T-helper 22 cell (primary cell): ENCODE data around the gene NUDT1.

ENCODE experiments used
- DNase-seq: peaks from one replicate; pipeline ENCODE4 v3.0.0-alpha.2; 2020; ENCODE audit warnings: low read depth

The NUDT1 gene

DNA sequence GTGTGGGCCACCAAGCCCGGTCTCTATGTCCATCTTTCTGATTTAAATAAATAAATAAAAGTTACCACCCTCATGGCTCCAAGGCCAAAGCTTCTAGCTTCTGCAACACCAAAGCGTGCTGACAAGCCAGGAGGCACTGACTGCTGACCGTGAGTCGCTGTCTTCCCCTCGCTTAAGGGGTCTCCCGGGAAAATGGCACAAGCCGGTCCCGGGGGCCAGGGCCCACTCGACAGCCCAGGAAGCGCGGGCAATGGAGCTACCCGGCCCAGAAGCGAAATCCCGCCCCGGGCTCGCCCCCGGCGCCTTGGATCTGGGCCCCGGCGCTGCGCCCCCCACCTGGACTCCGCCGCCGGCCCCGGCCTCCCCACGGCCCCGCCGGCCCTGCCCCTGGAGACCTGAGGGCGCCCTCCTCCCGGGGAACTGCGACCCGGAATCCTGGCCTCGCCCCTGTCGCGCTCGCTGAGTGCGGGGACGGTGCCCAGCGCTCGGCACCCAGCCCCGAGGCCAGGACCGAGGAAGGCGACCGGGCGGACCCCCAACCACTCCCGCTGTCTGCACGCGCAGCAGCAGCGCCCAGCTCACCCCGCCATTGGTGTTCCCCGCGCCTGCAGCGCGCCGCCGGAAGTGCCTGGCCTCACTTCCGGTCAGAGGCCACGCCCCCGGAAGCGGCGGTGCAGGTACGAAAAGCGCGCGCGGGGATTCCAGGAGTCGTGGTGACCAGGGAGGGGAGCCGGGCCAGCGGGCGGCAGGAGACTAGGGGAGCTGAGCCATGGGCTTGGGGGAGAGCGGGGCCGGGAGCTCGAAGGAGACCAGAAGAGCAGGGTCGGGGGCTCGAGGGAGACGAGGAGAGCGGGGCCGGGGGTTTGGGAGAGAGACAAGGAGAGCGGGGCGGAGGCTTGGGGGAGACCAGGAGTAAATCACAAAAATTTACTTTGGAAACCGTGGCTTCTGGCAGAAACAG is at the start of gene NUDT1, which contains the start of gene MRM2:
TSS of gene NUDT1 (plus strand) at position 647 of the 961 bp plus-strand sequence. CDS start 2,349 bp downstream, outside the sequence.
TSS of gene MRM2 (minus strand) at position 626 of the 961 bp plus-strand sequence. CDS start at position 590, 36 bp downstream.
- DNase-seq, result peak; percentile 33

DNA sequence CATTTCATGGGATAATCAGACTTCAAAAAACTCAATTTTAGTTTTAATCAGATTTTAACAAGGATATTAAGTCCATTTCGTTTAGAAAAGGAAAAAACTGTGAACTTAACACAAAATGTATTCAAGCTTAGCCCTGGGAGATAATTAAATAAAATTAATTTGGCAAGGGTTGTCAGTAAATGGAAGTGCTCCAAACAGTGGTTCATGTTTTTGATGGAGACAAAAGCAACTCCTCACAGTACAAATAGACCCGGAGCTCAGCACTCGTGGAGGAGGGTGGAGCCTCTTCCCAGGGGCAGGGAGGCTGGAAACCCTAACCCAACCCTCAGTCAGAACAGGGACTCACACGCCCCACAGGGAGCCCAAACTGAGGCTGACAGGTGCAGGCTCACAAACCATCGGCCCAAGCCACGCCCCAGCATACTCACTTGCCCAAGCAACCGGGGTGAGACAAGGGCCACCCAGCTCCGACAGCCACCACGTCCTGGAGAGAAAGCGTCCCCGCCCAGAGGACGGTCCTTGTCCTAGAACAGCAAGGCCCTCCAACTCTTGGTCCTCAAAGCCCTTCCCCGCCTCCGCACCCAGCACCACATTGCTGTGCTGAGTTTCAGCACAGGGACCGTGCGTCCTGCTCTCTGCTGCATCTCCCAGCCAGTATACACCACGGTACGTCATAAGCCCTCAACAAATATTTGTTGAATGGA is 49.0 kb upstream of the NUDT1 start:
- DNase-seq, result no peak

DNA sequence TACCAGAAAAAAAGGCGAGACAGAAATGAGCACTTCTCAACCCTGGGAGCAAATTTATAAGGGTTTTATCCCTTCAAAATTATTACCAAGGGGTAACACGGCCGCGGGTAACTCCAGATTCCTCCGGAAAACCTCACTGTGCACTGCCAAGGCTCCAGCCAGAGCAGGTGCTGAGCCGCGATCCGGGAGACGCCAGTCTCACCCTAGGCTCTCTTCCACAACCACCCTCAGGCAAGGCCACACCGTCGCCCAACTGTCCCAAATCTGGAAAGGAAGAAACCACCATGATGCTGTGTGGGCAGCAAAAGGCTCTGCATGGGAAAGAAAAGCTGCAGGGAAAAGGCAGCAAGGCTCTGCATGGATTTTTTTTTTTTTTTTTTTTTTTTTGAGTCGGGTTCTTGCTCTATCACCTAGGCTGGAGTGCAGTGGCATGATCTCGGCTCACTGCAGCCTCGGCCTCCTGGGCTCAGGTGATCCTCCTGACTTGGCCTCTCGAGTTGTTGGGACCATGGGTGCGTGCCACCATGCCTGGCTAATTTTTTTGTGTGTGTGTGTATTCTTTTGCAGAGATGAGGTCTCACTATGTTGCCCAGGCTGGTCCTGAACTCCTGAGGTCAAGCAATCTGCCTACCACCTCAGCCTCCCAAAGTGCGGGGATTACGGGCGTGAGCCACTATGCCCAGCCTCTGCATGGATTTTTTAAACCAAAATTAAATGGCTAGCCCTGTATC is 48.3 kb upstream of the NUDT1 start:
- no peak for DNase-seq

DNA sequence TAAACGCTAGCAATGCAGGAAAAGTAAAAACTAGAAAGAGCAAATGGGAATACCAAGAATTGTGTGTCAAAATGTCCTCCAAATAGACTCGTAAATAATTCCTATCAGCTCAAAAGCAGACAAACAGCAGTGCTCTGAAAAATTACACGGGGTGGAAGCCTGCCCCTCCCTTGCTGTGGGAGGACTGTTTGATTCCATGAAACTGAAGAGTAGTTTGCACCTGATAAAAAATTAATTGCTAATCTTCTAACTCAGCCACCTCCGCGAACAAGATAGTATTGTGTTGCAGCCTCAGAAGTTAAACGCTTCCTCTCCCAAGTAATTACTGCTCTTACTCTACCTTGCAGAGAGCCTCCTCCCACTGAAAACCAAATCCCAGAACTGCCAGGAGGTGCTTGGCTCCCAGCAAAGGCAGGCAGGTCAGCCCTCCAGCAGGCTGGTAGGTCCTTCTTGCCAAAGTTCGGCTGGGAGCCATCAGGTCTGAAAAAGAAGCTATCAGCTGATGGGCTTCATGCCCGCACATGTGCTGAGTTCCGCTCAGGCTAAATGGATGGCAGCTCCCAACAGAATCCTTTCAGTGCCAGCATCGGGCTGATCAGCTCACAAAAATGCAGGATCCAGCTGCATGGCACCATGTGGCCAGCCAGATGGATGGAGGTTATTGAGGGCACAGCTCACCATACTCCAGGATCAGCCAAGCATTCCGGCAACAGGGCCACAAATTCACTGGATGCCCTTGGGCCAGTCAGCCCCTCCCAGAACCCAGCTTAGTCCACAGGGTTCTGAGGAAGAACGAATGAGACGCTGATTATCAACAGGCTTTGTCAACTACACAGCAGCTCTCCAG is 46.4 kb upstream of the NUDT1 start:
- no peak for DNase-seq

DNA sequence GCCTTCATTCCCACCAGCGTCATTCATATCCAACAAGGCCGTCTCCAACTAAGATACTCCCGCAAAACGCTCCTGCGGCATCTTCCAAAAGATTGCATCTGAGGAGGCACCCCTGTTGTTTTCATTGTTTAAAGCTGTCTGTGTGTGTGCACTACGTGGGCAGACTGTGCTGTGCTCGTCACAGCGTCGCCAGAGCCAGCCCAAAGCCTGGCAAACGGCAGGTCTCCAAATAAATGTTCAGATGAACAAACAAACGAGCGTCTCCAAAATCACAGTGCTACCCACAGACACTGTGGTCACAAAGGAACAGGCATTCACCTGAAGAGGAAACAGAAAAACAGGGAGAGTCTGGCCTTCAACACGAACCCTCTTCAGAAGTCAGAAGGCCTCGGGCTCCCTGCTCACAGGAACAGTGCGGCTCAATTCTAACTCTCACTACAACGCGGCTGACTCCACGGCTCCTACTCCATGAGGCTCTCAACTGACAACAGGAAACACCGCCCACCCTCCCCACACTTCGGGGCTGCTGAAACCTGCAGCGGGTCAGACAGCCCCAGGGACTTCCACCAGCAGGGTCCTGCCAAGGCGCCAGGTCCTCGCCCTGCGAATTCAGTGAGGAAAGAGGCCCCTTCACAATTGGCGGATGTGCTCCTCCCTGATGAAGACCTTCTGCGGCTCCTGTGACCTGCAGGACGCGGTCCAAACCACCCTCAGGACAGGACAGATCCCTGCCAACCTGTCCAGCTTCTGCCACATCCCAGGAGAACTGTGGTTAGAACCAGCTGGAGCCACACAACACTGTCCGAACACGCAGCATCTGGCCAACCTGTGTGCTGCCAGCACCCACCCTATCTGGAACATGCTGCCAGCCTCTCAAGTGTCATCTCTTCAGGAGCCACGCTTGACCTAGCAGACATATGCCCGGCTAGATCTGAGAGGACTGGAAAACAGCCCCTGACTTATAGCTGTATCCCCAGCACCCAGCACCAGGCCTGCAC is 45.3 kb upstream of the NUDT1 start:
- DNase-seq, result no peak

DNA sequence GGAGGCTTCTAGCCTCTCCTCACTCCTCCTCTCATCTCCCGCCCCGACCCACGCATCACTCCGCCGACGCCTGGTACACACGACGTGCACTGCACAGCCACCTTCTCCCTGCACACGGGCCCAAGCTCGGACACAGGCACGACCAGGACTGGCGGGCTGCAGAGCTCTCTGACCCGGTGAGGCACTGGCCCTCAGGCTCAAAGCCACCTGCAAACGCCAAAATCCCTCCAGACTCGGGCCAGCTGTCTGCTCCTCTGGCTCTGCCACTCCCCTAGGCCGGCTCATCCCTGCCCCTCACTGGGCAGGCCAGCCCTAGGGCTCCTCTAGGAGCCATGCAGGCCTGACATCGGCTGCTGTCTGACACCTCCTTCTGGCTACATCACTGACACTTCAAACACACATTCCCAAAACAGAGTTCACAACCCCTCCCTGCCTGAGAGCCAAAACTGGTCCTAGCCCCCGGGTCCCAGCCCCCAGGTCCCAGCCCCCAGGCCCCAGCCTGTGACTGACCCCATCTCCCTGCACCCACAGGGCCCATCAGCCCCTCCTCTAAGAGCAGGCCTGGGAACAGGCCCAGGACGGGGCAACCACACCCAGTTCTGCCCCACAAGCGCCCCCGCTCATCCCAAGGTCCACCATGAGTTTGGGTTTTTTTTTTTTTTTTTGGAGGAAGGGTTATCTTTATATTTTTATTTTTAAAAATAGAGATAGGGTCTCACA is 44.4 kb upstream of the NUDT1 start:
- DNase-seq, result no peak

DNA sequence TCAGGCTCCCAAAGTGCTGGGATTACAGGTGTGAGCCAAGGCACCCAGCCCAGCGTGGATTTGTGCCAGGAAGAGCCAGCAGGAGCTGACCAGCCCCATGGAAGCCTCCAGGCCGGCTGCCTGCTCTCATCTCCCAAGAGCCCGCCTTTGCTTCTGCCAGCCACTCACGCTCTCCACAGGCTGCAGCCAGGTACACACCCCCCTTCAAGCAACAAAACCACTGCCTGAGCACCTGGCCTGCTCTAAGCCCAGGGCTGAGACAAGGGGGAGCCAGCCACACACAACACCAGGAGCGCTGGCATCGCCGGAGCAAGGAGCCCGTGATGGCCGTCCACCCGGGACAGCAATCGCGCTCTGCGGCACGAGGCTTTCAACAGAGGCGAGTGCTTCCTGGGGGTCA is 43.8 kb upstream of the NUDT1 start:
- DNase-seq, result no peak

DNA sequence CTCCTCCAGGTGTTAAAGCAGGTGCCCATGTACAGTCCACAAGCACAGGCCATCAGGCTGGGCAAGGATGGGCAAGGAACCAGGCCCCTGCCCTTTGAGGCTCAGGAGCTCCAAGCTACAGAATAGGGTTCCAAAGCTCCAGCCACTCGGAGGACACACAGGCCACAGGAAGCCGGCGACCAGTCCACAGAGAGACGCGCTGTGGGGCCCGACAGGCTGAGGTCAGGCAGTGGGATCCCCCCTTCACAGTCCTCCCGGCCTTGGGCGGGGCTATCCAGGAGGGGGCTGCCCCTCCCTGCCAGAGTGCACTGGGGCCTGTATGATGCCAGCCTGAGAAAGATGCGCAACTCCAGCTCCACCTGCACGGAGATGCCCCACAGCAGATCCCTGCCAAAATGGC is 43.3 kb upstream of the NUDT1 start:
- DNase-seq, result no peak

DNA sequence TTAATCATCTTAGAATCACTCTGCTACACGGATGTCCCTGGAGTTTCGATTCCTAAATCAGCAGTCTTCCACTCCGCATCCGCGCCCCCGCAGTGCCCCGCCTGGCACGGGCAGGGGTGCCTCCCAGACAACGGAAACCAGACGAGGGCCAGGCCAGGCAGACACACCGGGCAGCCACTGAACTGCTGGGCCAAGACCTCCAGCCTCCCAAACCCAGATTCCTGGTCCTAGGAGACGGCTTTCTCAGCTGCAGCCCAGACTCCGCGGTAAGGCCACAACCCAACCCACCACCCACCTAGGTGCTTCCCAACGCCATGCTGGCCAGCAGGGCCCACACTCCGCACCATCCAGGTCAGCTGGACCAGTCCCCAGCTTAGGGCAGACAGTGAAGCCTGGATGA is 42.5 kb upstream of the NUDT1 start:
- DNase-seq, result no peak

DNA sequence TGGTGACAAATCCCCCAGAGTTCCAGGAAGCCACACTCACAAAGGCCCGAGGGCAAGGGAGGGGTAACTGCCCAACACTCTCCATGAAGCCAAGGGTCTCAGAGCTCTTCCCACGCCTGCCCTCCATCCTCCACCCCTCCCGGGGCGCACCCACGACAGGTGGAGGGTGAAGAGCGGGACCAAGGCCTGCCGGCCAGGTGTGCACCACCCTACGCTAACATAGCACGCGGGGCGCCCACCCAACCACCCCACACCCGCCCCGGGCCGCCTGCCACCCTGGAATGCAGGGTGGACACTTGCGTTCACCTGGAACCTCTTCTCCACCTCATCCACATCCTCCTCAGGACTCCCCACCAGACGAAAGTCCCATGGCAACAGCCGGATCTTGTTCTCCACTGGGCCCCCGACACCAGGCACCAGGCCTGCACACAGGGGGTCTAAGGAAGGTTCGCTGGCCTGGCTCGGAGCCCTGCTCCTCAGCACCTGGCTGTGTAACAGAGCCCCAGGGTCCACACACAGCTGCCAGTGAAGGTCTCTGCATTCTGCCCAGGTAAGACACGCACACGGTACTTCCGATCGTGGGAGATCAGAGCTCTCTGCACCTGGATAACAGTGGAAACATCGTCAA is 42.0 kb upstream of the NUDT1 start:
- DNase-seq, result no peak

DNA sequence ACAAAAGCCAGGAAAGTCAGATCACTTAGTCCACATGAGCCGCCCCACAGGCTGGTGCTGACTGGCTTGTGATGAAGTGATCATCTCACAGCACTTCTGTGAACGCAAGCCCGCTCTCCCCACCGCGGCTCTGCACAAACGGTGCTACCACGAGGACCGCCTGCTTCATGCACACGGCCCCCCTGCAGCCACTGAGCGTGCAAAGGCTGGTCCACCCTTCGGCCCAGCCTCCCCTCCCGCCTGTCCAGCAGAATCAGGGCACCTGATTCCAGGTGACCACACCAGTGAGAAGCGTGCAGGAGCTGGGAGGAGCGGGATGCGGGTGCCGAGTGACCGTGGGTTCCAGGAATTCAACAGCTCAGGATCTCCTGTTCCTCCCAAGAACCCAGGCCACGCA is 41.4 kb upstream of the NUDT1 start:
- no peak for DNase-seq

DNA sequence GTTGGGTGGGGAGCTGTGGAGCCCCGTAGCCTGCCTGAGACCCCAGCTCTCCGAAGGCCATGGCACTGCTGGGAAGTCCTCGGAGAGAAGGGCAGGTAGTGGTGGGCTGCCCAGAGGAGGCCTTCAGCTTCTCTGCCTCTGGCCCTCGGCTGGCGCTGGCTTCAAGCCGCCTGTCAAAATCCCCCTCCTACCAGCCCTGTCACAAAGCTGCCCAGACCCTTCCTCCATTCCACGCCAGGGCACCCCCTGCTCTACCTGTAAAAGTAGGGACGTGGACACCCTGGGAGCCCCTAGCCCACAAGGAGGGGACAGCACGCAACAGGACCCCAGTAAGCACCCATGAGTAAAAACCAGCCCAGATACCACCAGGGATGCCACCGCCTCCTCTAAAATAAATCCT is 40.9 kb upstream of the NUDT1 start:
- DNase-seq, result no peak

DNA sequence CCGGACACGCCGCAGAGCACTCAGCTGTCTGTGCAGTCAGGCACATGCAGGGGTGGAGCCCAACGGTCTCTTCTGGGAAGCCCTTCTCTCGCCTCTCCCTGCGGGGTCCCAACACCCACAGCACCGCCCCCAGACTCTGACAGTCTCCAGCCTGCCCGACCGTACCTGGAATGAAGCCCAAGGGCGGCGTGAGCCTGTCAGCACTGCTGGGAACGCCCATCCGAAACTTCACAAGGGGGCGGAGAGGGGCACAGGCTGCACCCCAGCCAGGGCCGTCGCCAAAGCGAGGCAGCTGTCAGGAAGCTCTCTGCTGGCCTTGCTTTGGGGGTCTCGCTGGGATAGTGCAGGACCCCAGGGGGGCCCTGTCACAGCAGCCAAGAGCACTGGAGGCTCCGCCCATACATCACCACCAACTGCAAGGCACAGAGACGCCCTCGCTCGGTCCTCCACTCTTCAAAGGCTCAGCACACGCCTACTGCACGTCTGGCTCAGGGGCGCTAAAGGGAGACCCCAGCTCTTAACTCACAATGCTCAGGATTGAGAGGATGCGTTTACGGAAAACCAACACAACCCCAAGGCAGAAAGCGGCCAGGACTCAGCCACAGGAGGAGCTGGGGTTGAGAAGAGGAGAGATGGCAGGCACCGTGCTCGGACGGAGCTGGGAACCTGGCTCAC is 40.2 kb upstream of the NUDT1 start:
- DNase-seq, result no peak

DNA sequence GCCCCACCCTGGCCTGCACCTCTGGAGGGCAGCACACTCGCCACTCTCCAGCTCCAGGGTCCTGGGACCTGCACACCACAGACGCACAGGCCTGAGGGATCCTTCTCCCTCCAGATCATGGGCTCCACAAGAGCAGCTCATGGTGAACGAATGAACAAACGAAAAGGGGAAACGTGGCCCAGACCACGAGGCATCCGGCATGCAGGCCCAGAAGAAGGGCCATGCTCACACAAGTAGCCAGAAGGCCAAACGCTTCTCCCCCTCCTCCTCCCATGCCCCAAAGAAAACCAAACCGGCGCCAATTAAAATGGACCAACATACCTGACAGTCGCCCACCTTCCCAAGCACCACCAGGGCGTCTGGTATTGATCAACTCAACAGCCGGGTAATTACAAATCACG is 39.7 kb upstream of the NUDT1 start:
- DNase-seq, result no peak

DNA sequence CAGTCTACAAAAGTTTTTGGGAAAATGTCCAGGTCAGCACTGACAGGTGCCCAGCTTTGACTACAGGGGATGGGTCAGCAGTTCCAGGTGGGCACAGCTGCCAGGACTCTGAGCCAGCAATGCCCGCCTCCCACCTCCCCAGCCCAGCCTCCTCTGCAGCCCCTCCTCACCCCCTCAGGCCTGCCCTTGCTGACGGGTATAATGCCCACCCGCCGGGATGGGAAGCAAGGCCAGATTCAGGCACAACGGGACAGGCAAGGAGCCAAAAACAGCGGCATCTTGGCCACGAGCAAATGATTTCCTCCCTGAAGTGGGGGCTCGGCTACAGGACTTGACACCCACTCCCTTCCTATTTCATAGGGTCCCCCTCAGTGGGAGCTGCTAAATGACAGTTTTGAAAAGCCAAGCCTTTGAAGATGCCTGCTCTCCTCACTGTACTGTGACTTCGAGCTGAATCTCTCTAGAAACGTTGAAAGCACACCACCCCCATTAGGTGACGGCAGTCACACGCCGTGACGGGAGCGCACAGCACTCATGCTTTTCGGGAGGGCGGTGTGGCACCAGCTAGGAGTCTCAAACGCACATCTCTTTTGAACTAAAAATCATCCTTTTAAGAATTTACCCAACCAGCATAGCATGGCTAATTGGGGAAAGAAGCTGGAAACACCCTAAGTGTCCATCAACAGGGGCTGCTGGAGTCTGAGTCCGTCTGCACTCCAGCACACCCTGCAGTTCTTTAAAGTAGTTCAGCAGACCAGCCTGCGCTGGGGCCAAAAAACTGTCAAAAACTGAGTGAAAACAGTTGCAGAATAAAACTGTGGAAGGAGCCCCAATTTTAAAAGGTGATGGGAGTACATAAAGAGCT is 38.9 kb upstream of the NUDT1 start:
- DNase-seq, result no peak

DNA sequence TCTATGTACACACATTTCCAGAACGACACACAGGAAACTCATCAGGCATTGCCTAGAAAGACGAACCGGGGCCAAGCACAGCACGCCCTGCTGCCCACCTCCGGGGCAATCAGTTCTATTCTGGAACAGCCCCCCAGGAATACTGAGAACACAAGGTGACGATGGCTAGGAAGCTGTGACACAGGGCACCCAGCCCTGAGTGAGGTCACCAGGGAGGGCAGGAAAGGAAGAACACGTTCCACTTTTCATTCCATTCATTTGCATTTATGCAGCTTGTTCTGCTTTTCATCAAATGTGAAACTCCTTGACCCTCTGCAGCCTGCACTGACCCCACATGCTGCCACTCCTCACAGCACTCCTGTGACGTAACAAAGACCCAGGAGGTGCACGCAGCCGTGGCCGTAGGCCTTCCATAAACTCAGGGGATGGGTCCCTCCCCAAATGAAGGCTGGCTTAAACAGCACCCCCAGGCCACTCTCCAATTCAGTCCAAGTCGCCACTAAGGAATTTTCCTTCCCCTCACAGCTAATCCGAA is 38.2 kb upstream of the NUDT1 start:
- no peak for DNase-seq

DNA sequence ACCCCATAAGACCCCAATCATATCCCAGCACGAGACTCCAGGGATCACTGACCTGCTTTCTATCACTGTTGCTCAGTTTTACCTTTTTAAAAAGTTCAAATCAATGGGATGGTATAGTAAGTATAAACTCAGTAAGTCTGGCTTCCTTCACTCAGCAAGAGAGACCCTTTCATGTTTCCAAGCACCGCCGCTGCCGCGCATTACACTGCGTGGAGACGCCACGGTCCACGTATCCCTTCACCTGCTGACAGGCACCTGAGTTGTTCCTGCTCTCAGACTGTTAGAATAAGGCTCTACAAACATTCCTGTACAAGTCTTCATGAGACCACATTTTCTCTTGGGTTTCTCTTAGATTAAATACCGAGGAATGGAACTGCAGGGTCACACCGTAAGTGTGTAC is 37.6 kb upstream of the NUDT1 start:
- no peak for DNase-seq
